COLO829 (cell line): Measurements from ENCODE around the gene FRMD4A.

Experiments used
- DNase-seq: peaks from one replicate; pipeline ENCODE4 v3.0.0; 2012; ENCODE audit warnings: low spot score

The FRMD4A gene

DNA sequence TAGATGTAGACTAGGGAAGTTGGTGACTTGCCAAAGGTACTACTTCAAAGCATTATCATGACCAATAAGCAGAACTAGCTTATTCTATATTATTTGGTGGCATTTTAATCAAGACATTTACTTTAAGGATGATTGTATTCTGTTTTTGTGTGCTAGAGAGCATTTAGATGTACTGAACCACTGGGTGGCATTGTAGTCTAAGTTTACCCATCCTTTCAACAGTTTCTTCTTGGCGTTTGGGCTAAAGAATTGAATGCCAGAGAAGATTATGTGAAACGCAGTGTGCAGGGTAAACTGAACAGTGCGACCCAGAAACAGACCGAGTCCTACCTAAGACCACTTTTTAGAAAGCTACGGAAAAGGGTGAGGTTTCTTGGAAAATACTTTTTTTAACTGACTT is 717.2 kb downstream of the FRMD4A start:
- DNase-seq: peak; percentile 29

DNA sequence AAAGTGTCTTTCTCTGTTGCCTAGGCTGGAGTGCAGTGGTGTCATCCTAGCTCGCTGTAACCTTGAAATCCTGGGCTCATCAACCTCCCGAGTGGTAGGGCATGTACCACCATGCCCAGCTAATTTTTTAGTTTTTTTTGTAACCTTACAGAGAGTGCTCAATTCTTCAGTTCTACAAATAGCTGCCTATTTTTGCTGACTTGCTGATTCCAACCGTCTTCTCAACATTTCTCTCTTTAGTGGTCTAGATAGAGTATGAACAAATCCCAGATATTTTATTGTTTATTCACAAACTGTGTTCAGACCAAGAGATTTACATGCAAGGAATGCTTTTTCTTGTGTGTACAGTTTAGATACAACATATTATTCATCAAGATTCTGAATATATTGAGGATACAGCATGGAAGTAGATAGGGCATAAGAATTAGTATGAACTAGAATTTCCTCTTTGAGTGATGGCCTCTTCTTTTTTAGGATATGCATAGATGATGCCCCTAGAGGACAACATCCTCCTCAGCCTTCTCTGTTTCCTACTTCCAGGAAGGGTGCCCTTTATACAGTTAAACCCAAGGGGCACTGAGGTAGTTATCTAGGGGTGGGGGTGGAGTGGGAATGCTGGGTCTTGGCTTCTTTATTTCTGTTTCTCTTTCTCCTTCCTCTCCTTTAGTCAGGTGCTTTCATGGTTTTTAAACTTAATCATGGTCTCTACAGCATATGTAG is 717.9 kb downstream of the FRMD4A start:
- DNase-seq: no peak

DNA sequence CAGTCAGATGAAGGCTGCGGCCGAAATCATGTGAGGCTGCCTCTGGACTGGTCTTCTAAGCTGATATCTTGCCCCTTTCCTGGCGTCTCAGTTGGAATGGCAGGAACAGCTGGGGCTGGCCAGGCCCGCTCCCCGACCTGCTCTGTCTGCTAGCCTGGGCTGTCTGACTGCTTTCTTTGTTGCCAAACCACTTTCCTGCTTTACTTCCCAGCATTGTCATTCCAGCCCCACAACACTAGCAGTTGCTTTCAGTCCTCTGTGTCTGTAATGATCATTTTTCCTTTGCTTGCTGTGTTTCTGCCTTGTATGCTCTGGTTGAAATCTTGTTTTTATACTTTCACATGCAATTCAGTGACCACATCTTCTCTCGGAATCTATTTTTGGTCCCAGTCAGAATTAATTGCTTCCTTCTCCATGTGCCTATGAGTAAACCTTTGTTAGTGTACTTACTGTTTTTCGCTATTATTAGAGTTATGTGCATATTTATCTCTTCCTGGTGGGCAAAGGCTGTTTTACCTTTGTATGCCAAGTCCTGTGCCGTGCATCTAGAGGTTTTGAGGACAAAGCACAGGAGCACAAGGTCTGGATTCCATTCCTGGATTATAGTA is 722.4 kb downstream of the FRMD4A start:
- peak; percentile 15 for DNase-seq

DNA sequence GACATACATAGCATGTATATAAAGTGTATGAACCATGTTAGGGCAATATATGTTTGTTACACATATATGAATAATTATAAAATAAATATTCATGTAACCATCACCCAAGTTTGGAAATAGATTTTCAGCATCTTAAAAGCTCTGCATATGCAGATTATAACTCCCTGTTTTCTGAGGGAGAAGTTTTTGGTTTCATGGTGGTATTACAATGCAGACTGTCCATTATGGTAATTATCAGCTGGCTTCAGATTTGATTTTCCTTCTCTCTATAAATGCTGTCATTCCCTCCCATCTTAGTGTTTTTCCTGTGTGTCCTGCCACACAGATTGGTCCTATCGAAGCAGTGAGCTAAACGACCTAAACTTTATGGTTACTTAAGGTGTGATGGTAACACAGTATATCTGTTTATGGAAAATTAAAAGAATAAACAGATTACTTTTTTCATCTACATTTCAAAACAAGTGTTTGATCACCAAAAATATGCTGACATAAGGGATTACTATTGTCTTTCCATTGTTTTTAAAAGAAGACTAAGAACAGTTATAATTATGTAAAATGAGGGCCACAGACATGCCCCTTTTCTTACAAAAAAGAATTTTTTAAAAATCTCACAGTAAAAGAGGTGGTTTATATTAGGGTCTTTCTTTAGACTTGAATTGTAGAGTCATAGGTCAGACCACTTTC is 726.2 kb downstream of the FRMD4A start:
- DNase-seq: no peak

DNA sequence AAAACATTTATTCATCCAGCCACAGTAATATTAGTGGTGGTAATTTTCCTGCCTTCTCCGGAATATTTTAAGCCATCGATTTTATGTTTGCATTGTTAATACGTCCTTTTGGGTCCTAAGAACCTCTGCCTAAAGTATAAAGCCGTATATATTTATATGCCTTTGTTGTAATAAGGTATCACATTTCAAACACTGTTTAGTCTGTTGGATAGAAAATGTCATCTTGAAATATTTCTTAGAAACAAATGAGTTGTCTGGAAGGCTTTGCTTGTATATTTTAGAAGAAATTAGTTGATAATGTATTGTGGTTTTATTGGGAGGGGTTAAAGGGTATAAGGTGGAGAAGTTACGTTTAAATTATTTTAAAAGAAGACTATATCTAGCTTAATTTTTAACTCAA is 732.8 kb downstream of the FRMD4A start:
- DNase-seq: no peak

DNA sequence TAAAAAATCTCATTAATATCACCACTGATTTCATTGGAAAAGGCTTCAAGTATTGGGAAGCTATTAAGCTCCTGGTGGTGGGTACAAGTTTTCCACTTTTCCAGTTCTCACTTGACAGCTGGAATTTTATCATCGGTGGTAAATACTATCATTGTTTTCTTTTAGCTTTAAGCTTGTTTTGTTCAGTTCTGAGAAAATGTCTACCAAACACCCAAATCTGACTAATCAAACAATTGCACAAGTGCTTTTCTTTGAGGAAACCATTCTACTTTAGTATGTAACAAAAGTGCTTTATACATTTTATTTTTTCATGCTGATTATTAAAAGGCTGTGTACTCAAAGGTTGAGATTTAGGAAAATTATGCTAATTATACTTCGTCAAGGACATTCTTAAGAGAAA is 736.1 kb downstream of the FRMD4A start:
- DNase-seq: no peak
